IPS-20b (cell line): Measurements from ENCODE around the gene FGF21.

ENCODE experiments used
- H3K27ac ChIP-seq: one replicate; pipeline ENCODE4 v1.5.1; 2013; ENCODE audit warnings: low read length
- H3K27me3 ChIP-seq: 2 replicates; pipeline ENCODE4 v1.6.1; 2013; ENCODE audit warnings: mild to moderate bottlenecking, low read length, inconsistent platforms; ENCODE audit not compliant: insufficient read depth
- H3K36me3 ChIP-seq: 2 replicates; pipeline ENCODE4 v1.6.1; 2013; ENCODE audit warnings: low read depth, mild to moderate bottlenecking, inconsistent platforms, low read length, moderate library complexity; ENCODE audit not compliant: insufficient read depth
- H3K4me1 ChIP-seq: 2 replicates; pipeline ENCODE4 v1.6.1; 2013; ENCODE audit warnings: mild to moderate bottlenecking, control low read depth, inconsistent platforms, low read length, moderate library complexity; ENCODE audit not compliant: insufficient read depth
- H3K4me3 ChIP-seq: 2 replicates; pipeline ENCODE4 v1.5.1; 2013; ENCODE audit warnings: mild to moderate bottlenecking, low read length, inconsistent platforms
- H3K9ac ChIP-seq: 2 replicates; pipeline ENCODE4 v1.6.1; 2013; ENCODE audit warnings: low read depth, mild to moderate bottlenecking, inconsistent platforms, low read length, moderate library complexity
- H3K9me3 ChIP-seq: 2 replicates; pipeline ENCODE4 v1.6.1; 2013; ENCODE audit warnings: mild to moderate bottlenecking, low read depth, low read length, inconsistent platforms; ENCODE audit not compliant: insufficient read depth

The FGF21 gene

GRCh38 chr19:48746738-48747575 is 8.4 kb upstream of the FGF21 start, which contains the start of gene IZUMO1:
IZUMO1 (minus strand) TSS chr19:48746909; CDS start chr19:48745859, 1,050 bp downstream.
- Histone ChIP-seq H3K9me3 (no peaks in the 10 kb centered on the region), H3K36me3 (peaks cover 23% of the 10 kb centered on the region), H3K27me3 (peaks cover 2% of the 10 kb centered on the region; the same call in 1 of the 2 replicates), H3K4me1 (no peaks in the 10 kb centered on the region; the same call in 1 of the 2 replicates), H3K27ac (peak within 1 kb of the TSS; percentile 3), H3K4me3 (peak within 1 kb of the TSS; percentile 82), H3K9ac (peak within 1 kb of the TSS; percentile 69; the same call in 1 of the 2 replicates)

- Histone ChIP-seq H3K36me3 (peaks cover 23% of the 10 kb centered on the region), H3K27ac (no peak overlapping the region), H3K9me3 (no peaks in the 10 kb centered on the region), H3K27me3 (peaks cover 23% of the 10 kb centered on the region), H3K4me3 (no peak overlapping the region), H3K9ac (no peak overlapping the region), H3K4me1 (peaks cover 8% of the 10 kb centered on the region; the same call in 1 of the 2 replicates)
These were observed 5.6 kb upstream of the FGF21 start for GRCh38 chr19:48749571-48750198.

- Histone ChIP-seq H3K4me1 (peaks cover 11% of the 10 kb centered on the region; the same call in 1 of the 2 replicates), H3K9me3 (no peaks in the 10 kb centered on the region), H3K27me3 (peaks cover 23% of the 10 kb centered on the region), H3K36me3 (peaks cover 23% of the 10 kb centered on the region), H3K27ac (no peak overlapping the region), H3K4me3 (no peak overlapping the region), H3K9ac (no peak overlapping the region)
These were observed 5.0 kb upstream of the FGF21 start for GRCh38 chr19:48750351-48750750.

- peak overlapping the region; percentile 85; the same call in 1 of the 2 replicates for H3K4me3 ChIP-seq
- H3K9me3 ChIP-seq, result no peaks in the 10 kb centered on the region
- peaks cover 23% of the 10 kb centered on the region for H3K27me3 ChIP-seq
- H3K4me1 ChIP-seq, result peaks cover 11% of the 10 kb centered on the region; the same call in 1 of the 2 replicates
- H3K9ac ChIP-seq, result peak overlapping the region; percentile 82; the same call in 1 of the 2 replicates
- peaks cover 23% of the 10 kb centered on the region for H3K36me3 ChIP-seq
- H3K27ac ChIP-seq, result no peak overlapping the region
These were observed 4.4 kb upstream of the FGF21 start for GRCh38 chr19:48750771-48751504.

GRCh38 chr19:48751845-48752495 is 3.4 kb upstream of the FGF21 start:
- Histone ChIP-seq H3K27me3 (peaks cover 23% of the 10 kb centered on the region), H3K36me3 (peaks cover 23% of the 10 kb centered on the region), H3K4me1 (peaks cover 11% of the 10 kb centered on the region; the same call in 1 of the 2 replicates), H3K9me3 (no peaks in the 10 kb centered on the region), H3K27ac (peak overlapping the region; percentile 27), H3K9ac (peak overlapping the region; percentile 82; the same call in 1 of the 2 replicates), H3K4me3 (peak overlapping the region; percentile 85)

GRCh38 chr19:48752496-48753365 is 2.6 kb upstream of the FGF21 start, which contains the start of gene FUT1:
FUT1 (minus strand) TSS chr19:48752641; CDS start chr19:48751281, 1,360 bp downstream.
- peaks cover 23% of the 10 kb centered on the region for H3K36me3 ChIP-seq
- H3K27ac ChIP-seq, result peak within 1 kb of the TSS; percentile 27
- H3K27me3 ChIP-seq, result peaks cover 23% of the 10 kb centered on the region
- peak within 1 kb of the TSS; percentile 82; the same call in 1 of the 2 replicates for H3K9ac ChIP-seq
- peaks cover 11% of the 10 kb centered on the region; the same call in 1 of the 2 replicates for H3K4me1 ChIP-seq
- peak within 1 kb of the TSS; percentile 85 for H3K4me3 ChIP-seq
- H3K9me3 ChIP-seq, result no peaks in the 10 kb centered on the region

- H3K9ac ChIP-seq, result peak overlapping the region; percentile 11; the same call in 1 of the 2 replicates
- H3K27ac ChIP-seq, result no peak overlapping the region
- H3K4me1 ChIP-seq, result peaks cover 11% of the 10 kb centered on the region; the same call in 1 of the 2 replicates
- 0 out of 2 replicates have a peak, but pooled peaks cover under 1% of the 10 kb centered on the region for H3K36me3 ChIP-seq
- peaks cover 25% of the 10 kb centered on the region for H3K27me3 ChIP-seq
- H3K9me3 ChIP-seq, result no peaks in the 10 kb centered on the region
- no peak overlapping the region for H3K4me3 ChIP-seq
These were observed 463 bp downstream of the FGF21 start for GRCh38 chr19:48755787-48756186.

- Histone ChIP-seq H3K9me3 (no peaks in the 10 kb centered on the region), H3K27me3 (peaks cover 29% of the 10 kb centered on the region), H3K27ac (no peak overlapping the region), H3K36me3 (no peaks in the 10 kb centered on the region), H3K4me1 (peaks cover 11% of the 10 kb centered on the region; the same call in 1 of the 2 replicates), H3K9ac (peak overlapping the region; percentile 11; the same call in 1 of the 2 replicates), H3K4me3 (no peak overlapping the region)
These were observed 888 bp downstream of the FGF21 start for GRCh38 chr19:48756212-48756611.

- H3K9ac ChIP-seq, result no peak overlapping the region
- no peak overlapping the region for H3K27ac ChIP-seq
- H3K27me3 ChIP-seq, result peaks cover 33% of the 10 kb centered on the region
- H3K4me3 ChIP-seq, result no peak overlapping the region
- no peaks in the 10 kb centered on the region for H3K9me3 ChIP-seq
- H3K36me3 ChIP-seq, result no peaks in the 10 kb centered on the region
- peaks cover 11% of the 10 kb centered on the region; the same call in 1 of the 2 replicates for H3K4me1 ChIP-seq
These were observed 1.4 kb downstream of the FGF21 start for GRCh38 chr19:48756686-48757085.

GRCh38 chr19:48757089-48757675 is 1.9 kb downstream of the FGF21 start:
- H3K27me3 ChIP-seq, result peaks cover 32% of the 10 kb centered on the region
- no peak overlapping the region for H3K4me3 ChIP-seq
- H3K9ac ChIP-seq, result no peak overlapping the region
- peaks cover 11% of the 10 kb centered on the region; the same call in 1 of the 2 replicates for H3K4me1 ChIP-seq
- H3K36me3 ChIP-seq, result no peaks in the 10 kb centered on the region
- H3K9me3 ChIP-seq, result no peaks in the 10 kb centered on the region
- H3K27ac ChIP-seq, result no peak overlapping the region
